ENCODE results near the gene LRRC49. TPM values are rescaled to one million over a fixed set of nuclear protein-coding genes. Genes with fewer than 3 reads are reported as not detected.

Gene LRRC49
- total RNA-seq, 6 experiments from 2014 or later: 0.25 to 0.79 (median 0.57) TPM

GRCh38 chr15:71005895-71006294 is 113.3 kb downstream of the LRRC49 start:
- Histone ChIP-seq H3K4me3 (no peak overlapping the region), H3K4me1 (no peaks in the 10 kb centered on the region), H3K36me3 (no peaks in the 10 kb centered on the region), H3K27ac (no peak overlapping the region), H3K27me3 (no peaks in the 10 kb centered on the region), H3K9me3 (no peaks in the 10 kb centered on the region)
- intact Hi-C loops (cut with DNase I): no loop called here
- ATAC-seq (no peak), DNase-seq (no peak)
- WGBS (ENCODE audit: insufficient coverage, low coverage, low lambda C conversion rate, missing lambda C conversion rate): 69% methylated on average over 1 of the region's 1 CpG
- no peak for TF ChIP-seq CTCF (IDR thresholded peaks at IDR 0.05)
- TF ChIP-seq POLR2A (IDR thresholded peaks at IDR 0.05): no peak

DNA sequence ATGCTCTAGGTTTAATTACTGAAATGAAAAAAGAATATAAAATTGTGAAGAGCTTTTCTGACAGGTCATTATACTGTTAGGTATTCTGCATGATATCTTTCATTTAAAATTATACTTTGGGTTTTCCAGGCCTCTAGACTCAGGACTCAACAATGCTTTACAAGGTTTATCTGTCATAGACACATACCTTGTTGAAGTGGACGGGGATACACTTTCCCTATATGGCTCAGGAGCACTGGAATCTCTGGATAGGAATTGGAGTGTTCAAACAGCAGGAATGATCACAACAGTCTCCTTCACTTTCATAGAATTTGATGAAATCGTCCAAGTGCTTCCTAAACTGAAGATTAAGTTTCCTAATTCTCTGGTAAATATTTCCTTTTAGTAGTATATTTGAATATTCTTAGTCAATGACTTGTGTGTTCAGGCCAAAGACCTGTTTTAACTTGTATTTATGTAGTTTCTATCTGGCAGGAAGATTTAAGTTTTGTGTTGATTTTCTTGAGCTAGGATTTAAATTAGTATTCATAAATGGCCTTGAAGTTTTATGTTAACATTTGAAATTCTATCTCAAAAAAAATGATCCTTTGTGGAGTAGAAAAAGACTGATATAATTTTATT is 115.7 kb downstream of the LRRC49 start:
- Histone ChIP-seq H3K27me3 (no peaks in the 10 kb centered on the region), H3K4me3 (no peak overlapping the region), H3K9me3 (no peaks in the 10 kb centered on the region), H3K27ac (no peak overlapping the region), H3K4me1 (no peaks in the 10 kb centered on the region), H3K36me3 (no peaks in the 10 kb centered on the region)
- ATAC-seq: no peak
- 47% methylated on average over 2 of the region's 2 CpGs for WGBS (ENCODE audit: insufficient coverage, low coverage, low lambda C conversion rate, missing lambda C conversion rate)
- DNase-seq: no peak
- intact Hi-C loops (cut with DNase I): no loop called here
- TF ChIP-seq CTCF (IDR thresholded peaks at IDR 0.05) (no peak), POLR2A (IDR thresholded peaks at IDR 0.05) (no peak)

DNA sequence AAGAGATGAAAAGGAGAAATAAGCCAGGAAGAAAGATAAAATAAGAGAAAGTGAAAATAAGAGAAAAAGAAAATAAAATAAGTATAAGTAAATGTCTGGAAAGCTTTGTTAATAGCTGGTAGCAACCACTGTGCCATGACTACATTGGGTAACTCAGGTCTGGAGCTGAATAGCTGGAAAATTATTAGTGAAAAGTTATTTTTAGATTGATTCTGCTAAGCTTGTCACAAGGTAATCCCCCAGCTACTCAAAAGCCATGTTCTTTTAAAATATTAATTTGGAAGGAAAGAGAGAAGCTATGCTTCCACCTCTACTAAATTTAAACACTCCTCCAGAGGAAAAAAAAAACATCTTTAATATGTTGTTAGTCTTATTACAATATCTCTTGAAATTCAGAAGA is 117.8 kb downstream of the LRRC49 start:
- intact Hi-C loops (cut with DNase I): no loop called here
- DNase-seq: no peak
- Histone ChIP-seq H3K27me3 (no peaks in the 10 kb centered on the region), H3K36me3 (no peaks in the 10 kb centered on the region), H3K4me3 (no peak overlapping the region), H3K27ac (no peak overlapping the region), H3K9me3 (no peaks in the 10 kb centered on the region), H3K4me1 (no peaks in the 10 kb centered on the region)
- TF ChIP-seq CTCF (IDR thresholded peaks at IDR 0.05) (no peak), POLR2A (IDR thresholded peaks at IDR 0.05) (no peak)
- no peak for ATAC-seq

- no peaks in the 10 kb centered on the region for H3K4me1 ChIP-seq
- no peaks in the 10 kb centered on the region for H3K27me3 ChIP-seq
- no peak overlapping the region for H3K27ac ChIP-seq
- no peaks in the 10 kb centered on the region for H3K9me3 ChIP-seq
- no peak for TF ChIP-seq CTCF (IDR thresholded peaks at IDR 0.05)
- no peak for TF ChIP-seq POLR2A (IDR thresholded peaks at IDR 0.05)
- H3K36me3 ChIP-seq: no peaks in the 10 kb centered on the region
- DNase-seq: no peak
- ATAC-seq: no peak
- no peak overlapping the region for H3K4me3 ChIP-seq
- 80% methylated on average over 2 of the region's 2 CpGs for WGBS (ENCODE audit: insufficient coverage, low coverage, low lambda C conversion rate, missing lambda C conversion rate)
- intact Hi-C loops (cut with DNase I): no loop called here
These were observed 118.4 kb downstream of the LRRC49 start for GRCh38 chr15:71010997-71011396.
